GM12878 (cell line): Measurements from ENCODE around the gene MAFF. TPM values are rescaled to one million over a fixed set of nuclear protein-coding genes. Genes with fewer than 3 reads are reported as not detected.

Source experiments
- BMI1 ChIP-seq: fragments of 450-650 bp; IDR thresholded peaks from 2 replicates; pipeline ENCODE4 v1.6.1; 2016; ENCODE audit warnings: mild to moderate bottlenecking, moderate library complexity, borderline replicate concordance
- FOXM1 ChIP-seq: IDR thresholded peaks from 2 replicates; pipeline ENCODE4 v1.6.1; 2012; ENCODE audit warnings: low read depth, mild to moderate bottlenecking, inconsistent platforms, low read length, moderate library complexity
- GABPA ChIP-seq: IDR thresholded peaks from 2 replicates; pipeline ENCODE4 v1.6.1; 2014; ENCODE audit warnings: antibody characterized with exemption, low read depth, mild to moderate bottlenecking, inconsistent platforms
- KLF5 ChIP-seq: fragments of 450-650 bp; IDR thresholded peaks from 2 replicates; pipeline ENCODE4 v1.6.1; 2014; ENCODE audit warnings: mild to moderate bottlenecking; ENCODE audit not compliant: partially characterized antibody
- LARP7 ChIP-seq: fragments of 450-650 bp; IDR thresholded peaks from 2 replicates; pipeline ENCODE4 v1.6.1; 2017; ENCODE audit warnings: mild to moderate bottlenecking
- MYB ChIP-seq: fragments of 150-350 bp; IDR thresholded peaks from 2 replicates; pipeline ENCODE4 v1.6.1; 2014; ENCODE audit warnings: mild to moderate bottlenecking, low read depth, low read length, borderline replicate concordance
- PML ChIP-seq: IDR thresholded peaks from 2 replicates; pipeline ENCODE4 v1.6.1; 2012; ENCODE audit warnings: low read length, inconsistent platforms
- RBBP5 ChIP-seq: fragments of 200-600 bp; sonication (generic); conservative IDR thresholded peaks from 2 replicates; pipeline ENCODE4 v1.6.1; 2016
- SRF ChIP-seq, 2 experiments: IDR thresholded peaks; 2 replicates each; pipeline ENCODE4 v1.6.1; 2011; ENCODE audit warnings: low read depth in 2 of 2, low read length in 2 of 2, mild to moderate bottlenecking in 1 of 2, moderate library complexity in 1 of 2
- TAF1 ChIP-seq: IDR thresholded peaks from 2 replicates; pipeline ENCODE4 v1.6.1; 2011; ENCODE audit warnings: mild to moderate bottlenecking, low read depth, low read length, borderline replicate concordance
- ZNF24 ChIP-seq: fragments of 450-650 bp; IDR thresholded peaks from 2 replicates; pipeline ENCODE4 v1.6.1; 2017; ENCODE audit warnings: antibody characterized with exemption, mild to moderate bottlenecking
- ZNF274 ChIP-seq: IDR thresholded peaks from one replicate; pipeline ENCODE4 v1.8.0; 2011; ENCODE audit not compliant: insufficient read length, insufficient read depth
- polyA plus RNA-seq, 11 experiments: library from polyadenylated mRNA; depleted of rRNA in 4 of 11; unstranded in 6 of 11; stranded (reverse) in 5 of 11; fragments of >200 nt; fragmentation: Nextera tagmentation in 4 of 11; fragmentation: Illumina TruSeq in 1 of 11; extraction: Ambion mirVana in 4 of 11; extraction: Trizol in 1 of 11; gene quantifications; 1 replicate in 1 of 11; 2 replicates in 10 of 11; pipeline versions ENCODE4 v1.2.1 to v1.2.3, GENCODE V29; 2011 to 2016; ENCODE audit warnings: inconsistent platforms in 2 of 11, missing spikeins in 2 of 11, low read depth in 1 of 11
- total RNA-seq, 4 experiments: library from RNA; depleted of rRNA in 3 of 4; stranded (reverse); fragments of >200 nt in 3 of 4; fragmentation: Illumina TruSeq in 1 of 4; extraction: Trizol in 1 of 4; gene quantifications; 2 replicates each; pipeline versions ENCODE4 v1.2.1 to v1.2.3, GENCODE V29; 2013 to 2021
- TF ChIP-seq, protein P1 (sequence below): IDR thresholded peaks from 2 replicates; pipeline ENCODE4 v1.6.1; 2012; ENCODE audit warnings: low read depth, low read length, improper control_type of control experiment
- TF ChIP-seq, protein P2 (sequence below): IDR thresholded peaks from 2 replicates; pipeline ENCODE4 v1.6.1; 2012; ENCODE audit warnings: improper control_type of control experiment, low read depth, low read length; ENCODE audit not compliant: insufficient replicate concordance
- TF ChIP-seq, protein P3 (sequence below): fragments of 450-650 bp; formaldehyde crosslinking; IDR thresholded peaks from 2 replicates; pipeline ENCODE4 v1.4.0; 2020; ENCODE audit warnings: mild to moderate bottlenecking, moderate library complexity
- TF ChIP-seq, protein P4 (sequence below): fragments of 150-350 bp; IDR thresholded peaks from 2 replicates; pipeline ENCODE4 v1.6.1; 2016; ENCODE audit warnings: low read depth, low read length

Gene MAFF
- total and polyA plus RNA-seq, 10 of the 15 experiments (the other 5 are each of a cell fraction or from before 2014, with no cell fraction given): 0.22 to 2.3 (median 0.81) TPM; not detected in 1

DNA sequence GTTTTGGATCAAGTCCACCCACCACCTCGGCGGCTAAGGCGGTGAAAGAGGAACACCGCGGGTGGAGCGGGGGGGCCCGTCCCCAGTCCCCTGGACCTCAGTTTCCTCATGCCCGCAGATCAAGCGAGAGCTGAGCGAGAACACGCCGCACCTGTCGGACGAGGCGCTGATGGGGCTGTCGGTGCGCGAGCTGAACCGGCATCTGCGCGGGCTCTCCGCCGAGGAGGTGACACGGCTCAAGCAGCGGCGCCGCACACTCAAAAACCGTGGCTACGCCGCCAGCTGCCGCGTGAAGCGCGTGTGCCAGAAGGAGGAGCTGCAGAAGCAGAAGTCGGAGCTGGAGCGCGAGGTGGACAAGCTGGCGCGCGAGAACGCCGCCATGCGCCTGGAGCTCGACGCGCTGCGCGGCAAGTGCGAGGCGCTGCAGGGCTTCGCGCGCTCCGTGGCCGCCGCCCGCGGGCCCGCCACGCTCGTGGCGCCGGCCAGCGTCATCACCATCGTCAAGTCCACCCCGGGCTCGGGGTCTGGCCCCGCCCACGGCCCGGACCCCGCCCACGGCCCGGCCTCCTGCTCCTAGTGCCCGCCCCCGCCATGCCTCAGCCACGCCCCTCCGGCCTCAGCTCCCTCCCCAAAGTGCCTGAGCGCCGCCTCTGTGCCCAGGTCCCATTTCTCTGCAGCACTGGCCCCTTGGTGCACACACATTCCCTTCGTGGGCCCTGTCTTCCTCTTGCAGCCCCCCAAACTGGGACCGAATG lies 12.7 kb downstream of the MAFF start (continued):
- TF ChIP-seq, protein P1, sequence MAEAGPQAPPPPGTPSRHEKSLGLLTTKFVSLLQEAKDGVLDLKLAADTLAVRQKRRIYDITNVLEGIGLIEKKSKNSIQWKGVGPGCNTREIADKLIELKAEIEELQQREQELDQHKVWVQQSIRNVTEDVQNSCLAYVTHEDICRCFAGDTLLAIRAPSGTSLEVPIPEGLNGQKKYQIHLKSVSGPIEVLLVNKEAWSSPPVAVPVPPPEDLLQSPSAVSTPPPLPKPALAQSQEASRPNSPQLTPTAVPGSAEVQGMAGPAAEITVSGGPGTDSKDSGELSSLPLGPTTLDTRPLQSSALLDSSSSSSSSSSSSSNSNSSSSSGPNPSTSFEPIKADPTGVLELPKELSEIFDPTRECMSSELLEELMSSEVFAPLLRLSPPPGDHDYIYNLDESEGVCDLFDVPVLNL: no peak
- TF ChIP-seq BMI1 (no peak), TAF1 (no peak), GABPA (no peak), FOXM1 (no peak), RBBP5 (no peak), MYB (no peak), KLF5 (peak; percentile 54), SRF (IDR thresholded peaks at IDR 0.05; ENCODE audit: low read depth in 2 of 2, low read length in 2 of 2) (no peak), LARP7 (peak; percentile 71; the same call in 1 of the 2 replicates), ZNF24 (no peak), ZNF274 (no peak), PML (no peak)
- TF ChIP-seq, protein P2, sequence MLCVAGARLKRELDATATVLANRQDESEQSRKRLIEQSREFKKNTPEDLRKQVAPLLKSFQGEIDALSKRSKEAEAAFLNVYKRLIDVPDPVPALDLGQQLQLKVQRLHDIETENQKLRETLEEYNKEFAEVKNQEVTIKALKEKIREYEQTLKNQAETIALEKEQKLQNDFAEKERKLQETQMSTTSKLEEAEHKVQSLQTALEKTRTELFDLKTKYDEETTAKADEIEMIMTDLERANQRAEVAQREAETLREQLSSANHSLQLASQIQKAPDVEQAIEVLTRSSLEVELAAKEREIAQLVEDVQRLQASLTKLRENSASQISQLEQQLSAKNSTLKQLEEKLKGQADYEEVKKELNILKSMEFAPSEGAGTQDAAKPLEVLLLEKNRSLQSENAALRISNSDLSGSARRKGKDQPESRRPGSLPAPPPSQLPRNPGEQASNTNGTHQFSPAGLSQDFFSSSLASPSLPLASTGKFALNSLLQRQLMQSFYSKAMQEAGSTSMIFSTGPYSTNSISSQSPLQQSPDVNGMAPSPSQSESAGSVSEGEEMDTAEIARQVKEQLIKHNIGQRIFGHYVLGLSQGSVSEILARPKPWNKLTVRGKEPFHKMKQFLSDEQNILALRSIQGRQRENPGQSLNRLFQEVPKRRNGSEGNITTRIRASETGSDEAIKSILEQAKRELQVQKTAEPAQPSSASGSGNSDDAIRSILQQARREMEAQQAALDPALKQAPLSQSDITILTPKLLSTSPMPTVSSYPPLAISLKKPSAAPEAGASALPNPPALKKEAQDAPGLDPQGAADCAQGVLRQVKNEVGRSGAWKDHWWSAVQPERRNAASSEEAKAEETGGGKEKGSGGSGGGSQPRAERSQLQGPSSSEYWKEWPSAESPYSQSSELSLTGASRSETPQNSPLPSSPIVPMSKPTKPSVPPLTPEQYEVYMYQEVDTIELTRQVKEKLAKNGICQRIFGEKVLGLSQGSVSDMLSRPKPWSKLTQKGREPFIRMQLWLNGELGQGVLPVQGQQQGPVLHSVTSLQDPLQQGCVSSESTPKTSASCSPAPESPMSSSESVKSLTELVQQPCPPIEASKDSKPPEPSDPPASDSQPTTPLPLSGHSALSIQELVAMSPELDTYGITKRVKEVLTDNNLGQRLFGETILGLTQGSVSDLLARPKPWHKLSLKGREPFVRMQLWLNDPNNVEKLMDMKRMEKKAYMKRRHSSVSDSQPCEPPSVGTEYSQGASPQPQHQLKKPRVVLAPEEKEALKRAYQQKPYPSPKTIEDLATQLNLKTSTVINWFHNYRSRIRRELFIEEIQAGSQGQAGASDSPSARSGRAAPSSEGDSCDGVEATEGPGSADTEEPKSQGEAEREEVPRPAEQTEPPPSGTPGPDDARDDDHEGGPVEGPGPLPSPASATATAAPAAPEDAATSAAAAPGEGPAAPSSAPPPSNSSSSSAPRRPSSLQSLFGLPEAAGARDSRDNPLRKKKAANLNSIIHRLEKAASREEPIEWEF: no peak
- TF ChIP-seq, protein P3, sequence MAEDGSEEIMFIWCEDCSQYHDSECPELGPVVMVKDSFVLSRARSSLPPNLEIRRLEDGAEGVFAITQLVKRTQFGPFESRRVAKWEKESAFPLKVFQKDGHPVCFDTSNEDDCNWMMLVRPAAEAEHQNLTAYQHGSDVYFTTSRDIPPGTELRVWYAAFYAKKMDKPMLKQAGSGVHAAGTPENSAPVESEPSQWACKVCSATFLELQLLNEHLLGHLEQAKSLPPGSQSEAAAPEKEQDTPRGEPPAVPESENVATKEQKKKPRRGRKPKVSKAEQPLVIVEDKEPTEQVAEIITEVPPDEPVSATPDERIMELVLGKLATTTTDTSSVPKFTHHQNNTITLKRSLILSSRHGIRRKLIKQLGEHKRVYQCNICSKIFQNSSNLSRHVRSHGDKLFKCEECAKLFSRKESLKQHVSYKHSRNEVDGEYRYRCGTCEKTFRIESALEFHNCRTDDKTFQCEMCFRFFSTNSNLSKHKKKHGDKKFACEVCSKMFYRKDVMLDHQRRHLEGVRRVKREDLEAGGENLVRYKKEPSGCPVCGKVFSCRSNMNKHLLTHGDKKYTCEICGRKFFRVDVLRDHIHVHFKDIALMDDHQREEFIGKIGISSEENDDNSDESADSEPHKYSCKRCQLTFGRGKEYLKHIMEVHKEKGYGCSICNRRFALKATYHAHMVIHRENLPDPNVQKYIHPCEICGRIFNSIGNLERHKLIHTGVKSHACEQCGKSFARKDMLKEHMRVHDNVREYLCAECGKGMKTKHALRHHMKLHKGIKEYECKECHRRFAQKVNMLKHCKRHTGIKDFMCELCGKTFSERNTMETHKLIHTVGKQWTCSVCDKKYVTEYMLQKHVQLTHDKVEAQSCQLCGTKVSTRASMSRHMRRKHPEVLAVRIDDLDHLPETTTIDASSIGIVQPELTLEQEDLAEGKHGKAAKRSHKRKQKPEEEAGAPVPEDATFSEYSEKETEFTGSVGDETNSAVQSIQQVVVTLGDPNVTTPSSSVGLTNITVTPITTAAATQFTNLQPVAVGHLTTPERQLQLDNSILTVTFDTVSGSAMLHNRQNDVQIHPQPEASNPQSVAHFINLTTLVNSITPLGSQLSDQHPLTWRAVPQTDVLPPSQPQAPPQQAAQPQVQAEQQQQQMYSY (CRISPR knock-in tag): no peak
- TF ChIP-seq, protein P4, sequence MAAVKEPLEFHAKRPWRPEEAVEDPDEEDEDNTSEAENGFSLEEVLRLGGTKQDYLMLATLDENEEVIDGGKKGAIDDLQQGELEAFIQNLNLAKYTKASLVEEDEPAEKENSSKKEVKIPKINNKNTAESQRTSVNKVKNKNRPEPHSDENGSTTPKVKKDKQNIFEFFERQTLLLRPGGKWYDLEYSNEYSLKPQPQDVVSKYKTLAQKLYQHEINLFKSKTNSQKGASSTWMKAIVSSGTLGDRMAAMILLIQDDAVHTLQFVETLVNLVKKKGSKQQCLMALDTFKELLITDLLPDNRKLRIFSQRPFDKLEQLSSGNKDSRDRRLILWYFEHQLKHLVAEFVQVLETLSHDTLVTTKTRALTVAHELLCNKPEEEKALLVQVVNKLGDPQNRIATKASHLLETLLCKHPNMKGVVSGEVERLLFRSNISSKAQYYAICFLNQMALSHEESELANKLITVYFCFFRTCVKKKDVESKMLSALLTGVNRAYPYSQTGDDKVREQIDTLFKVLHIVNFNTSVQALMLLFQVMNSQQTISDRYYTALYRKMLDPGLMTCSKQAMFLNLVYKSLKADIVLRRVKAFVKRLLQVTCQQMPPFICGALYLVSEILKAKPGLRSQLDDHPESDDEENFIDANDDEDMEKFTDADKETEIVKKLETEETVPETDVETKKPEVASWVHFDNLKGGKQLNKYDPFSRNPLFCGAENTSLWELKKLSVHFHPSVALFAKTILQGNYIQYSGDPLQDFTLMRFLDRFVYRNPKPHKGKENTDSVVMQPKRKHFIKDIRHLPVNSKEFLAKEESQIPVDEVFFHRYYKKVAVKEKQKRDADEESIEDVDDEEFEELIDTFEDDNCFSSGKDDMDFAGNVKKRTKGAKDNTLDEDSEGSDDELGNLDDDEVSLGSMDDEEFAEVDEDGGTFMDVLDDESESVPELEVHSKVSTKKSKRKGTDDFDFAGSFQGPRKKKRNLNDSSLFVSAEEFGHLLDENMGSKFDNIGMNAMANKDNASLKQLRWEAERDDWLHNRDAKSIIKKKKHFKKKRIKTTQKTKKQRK: no peak
